GM12878 (cell line): ENCODE data around the gene DYNC1I1.
A peak's percentile ranks its signal among the peaks of the same experiment; 100 is the strongest.

Experiments used
- EP300 ChIP-seq, 2 experiments: fragments of 150-350 bp in 1 of 2; IDR thresholded peaks; 2 replicates each; pipeline ENCODE4 v1.6.1; 2011 to 2012; ENCODE audit warnings: low read depth in 2 of 2, low read length in 2 of 2, borderline replicate concordance in 1 of 2, improper control_type of control experiment in 1 of 2, inconsistent platforms in 1 of 2; ENCODE audit not compliant: control insufficient read depth in 1 of 2
- POLR2A ChIP-seq: IDR thresholded peaks from 2 replicates; pipeline ENCODE4 v1.6.1; 2011; ENCODE audit warnings: low read depth, mild to moderate bottlenecking, low read length
- POLR2AphosphoS5 ChIP-seq: IDR thresholded peaks from 2 replicates; pipeline ENCODE4 v1.6.1; 2011; ENCODE audit warnings: mild to moderate bottlenecking, low read length, inconsistent platforms
- RFX5 ChIP-seq: IDR thresholded peaks from 2 replicates; pipeline ENCODE4 v1.6.1; 2011; ENCODE audit warnings: low read depth, low read length, improper control_type of control experiment
- TF ChIP-seq, protein P1 (sequence below), 3 experiments: IDR thresholded peaks in 2 of 3; conservative IDR thresholded peaks in 1 of 3; 2 replicates each; pipeline ENCODE4 v1.5.1; 2011; ENCODE audit warnings: low read depth in 3 of 3, low read length in 3 of 3, mild to moderate bottlenecking in 3 of 3, control low read depth in 2 of 3, moderate library complexity in 2 of 3, inconsistent platforms in 1 of 3, mixed read lengths in 1 of 3; ENCODE audit not compliant: control insufficient read depth in 2 of 3, insufficient read depth in 1 of 3; ENCODE audit errors: extremely low read depth in 1 of 3

DNA sequence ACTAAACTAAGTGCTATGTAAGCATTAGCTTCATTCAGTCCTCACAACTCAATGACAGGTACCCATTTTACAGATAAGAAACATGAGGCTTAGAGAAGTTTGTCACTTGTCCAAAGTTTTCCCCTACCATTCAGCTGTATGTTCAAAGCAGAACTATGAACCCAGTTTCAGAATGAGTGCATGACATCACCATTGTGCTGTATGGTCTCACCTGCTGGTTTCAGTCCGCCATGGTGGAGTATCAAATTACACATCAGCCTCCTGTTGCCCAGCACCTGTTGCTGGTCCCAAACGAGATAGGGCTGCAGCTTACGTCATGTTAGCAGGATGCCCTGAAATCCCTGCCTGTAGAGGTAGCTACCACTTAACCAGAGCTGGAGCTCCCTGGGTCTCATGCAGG lies 95.0 kb downstream of the DYNC1I1 start:
- TF ChIP-seq POLR2A = no peak
- TF ChIP-seq EP300 (IDR thresholded peaks at IDR 0.05; ENCODE audit: borderline replicate concordance in 1 of 2, control insufficient read depth in 1 of 2, low read depth in 2 of 2, low read length in 2 of 2) = peak; percentile 20 to 32; a peak in 1 of 4 replicates
- no peak for TF ChIP-seq RFX5
- TF ChIP-seq, protein P1, sequence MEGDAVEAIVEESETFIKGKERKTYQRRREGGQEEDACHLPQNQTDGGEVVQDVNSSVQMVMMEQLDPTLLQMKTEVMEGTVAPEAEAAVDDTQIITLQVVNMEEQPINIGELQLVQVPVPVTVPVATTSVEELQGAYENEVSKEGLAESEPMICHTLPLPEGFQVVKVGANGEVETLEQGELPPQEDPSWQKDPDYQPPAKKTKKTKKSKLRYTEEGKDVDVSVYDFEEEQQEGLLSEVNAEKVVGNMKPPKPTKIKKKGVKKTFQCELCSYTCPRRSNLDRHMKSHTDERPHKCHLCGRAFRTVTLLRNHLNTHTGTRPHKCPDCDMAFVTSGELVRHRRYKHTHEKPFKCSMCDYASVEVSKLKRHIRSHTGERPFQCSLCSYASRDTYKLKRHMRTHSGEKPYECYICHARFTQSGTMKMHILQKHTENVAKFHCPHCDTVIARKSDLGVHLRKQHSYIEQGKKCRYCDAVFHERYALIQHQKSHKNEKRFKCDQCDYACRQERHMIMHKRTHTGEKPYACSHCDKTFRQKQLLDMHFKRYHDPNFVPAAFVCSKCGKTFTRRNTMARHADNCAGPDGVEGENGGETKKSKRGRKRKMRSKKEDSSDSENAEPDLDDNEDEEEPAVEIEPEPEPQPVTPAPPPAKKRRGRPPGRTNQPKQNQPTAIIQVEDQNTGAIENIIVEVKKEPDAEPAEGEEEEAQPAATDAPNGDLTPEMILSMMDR (IDR thresholded peaks at IDR 0.05 in 2 of 3, conservative IDR thresholded peaks at IDR 0.05 in 1 of 3; ENCODE audit: control insufficient read depth in 2 of 3, extremely low read depth in 1 of 3, insufficient read depth in 1 of 3, low read depth in 3 of 3, low read length in 3 of 3) = no peak
- no peak for TF ChIP-seq POLR2AphosphoS5
